HepG2 (cell line): ENCODE results near the gene AKAP6. TPM values are rescaled to one million over a fixed set of nuclear protein-coding genes. Genes with fewer than 3 reads are reported as not detected.
A peak's percentile ranks its signal among the peaks of the same experiment; 100 is the strongest.

Source experiments
- ATAC-seq: fragments of 200-7000 bp; cut with Tn5 transposase; 3 replicates; pipeline ENCODE4 v1.9.1; 2020; ENCODE audit warnings: mild to moderate bottlenecking, moderate library complexity
- BruUV-seq: library from RNA; stranded (reverse); fragments of 400-500 nt; replicated peaks from 2 replicates; lab custom pipeline; 2021; lab: Mats Ljungman, UMichigan
- CTCF ChIA-PET: fragments of 300-600 bp; formaldehyde crosslinking; extraction: SDS; loops from one replicate; lab custom pipeline; 2021; ENCODE audit warnings: low total read pairs, inconsistent platforms, low intra/inter-chr PET ratio; lab: Yijun Ruan, JAX
- POLR2A ChIA-PET: fragments of 350-600 bp; sonication (Branson Sonifier 250); formaldehyde crosslinking; loops from one replicate; lab custom pipeline; 2020; ENCODE audit warnings: antibody characterized with exemption, inconsistent platforms; lab: Yijun Ruan, JAX
- DNase-seq: peaks from one replicate; pipeline ENCODE4 v3.0.0-alpha.2; 2015; ENCODE audit warnings: low spot score
- FAIRE-seq: peaks from 3 replicates; lab custom pipeline; 2011; peaks lifted over from hg19 to GRCh38; lab: Jason Lieb, UNC
- H2AFZ ChIP-seq: one replicate; pipeline ENCODE4 v1.6.1; 2011; ENCODE audit warnings: low read length, inconsistent platforms
- H3K27ac ChIP-seq: fragments of 300-600 bp; 3 replicates; pipeline ENCODE4 v1.8.0; 2011; ENCODE audit warnings: mixed run types, mild to moderate bottlenecking, mixed read lengths, low read length, inconsistent platforms; ENCODE audit not compliant: insufficient read depth; ENCODE audit errors: extremely low read length
- H3K27me3 ChIP-seq, 2 experiments: fragments of 200-600 bp in 1 of 2; 2 replicates in 1 of 2; 3 replicates in 1 of 2; pipeline versions ENCODE4 v1.6.0 to v1.8.0; 2011; ENCODE audit warnings: low read length in 2 of 2, mild to moderate bottlenecking in 2 of 2, moderate library complexity in 2 of 2, inconsistent platforms in 1 of 2; ENCODE audit not compliant: insufficient read depth in 2 of 2, control insufficient read depth in 1 of 2
- H3K36me3 ChIP-seq, 2 experiments: fragments of 200-600 bp in 1 of 2; replicated peaks in 1 of 2; 2 replicates in 1 of 2; 3 replicates in 1 of 2; pipeline versions ENCODE4 v1.5.1 to v1.8.0; 2011; ENCODE audit warnings: low read length in 2 of 2, inconsistent platforms in 1 of 2; ENCODE audit not compliant: insufficient read depth in 2 of 2, control insufficient read depth in 1 of 2
- H3K4me1 ChIP-seq: 2 replicates; pipeline ENCODE4 v1.5.1; 2012; ENCODE audit warnings: low read length, inconsistent platforms; ENCODE audit not compliant: insufficient read depth
- H3K4me2 ChIP-seq: 2 replicates; pipeline ENCODE4 v1.6.0; 2011; ENCODE audit warnings: low read depth, low read length, inconsistent platforms
- H3K4me3 ChIP-seq, 3 experiments: fragments of 200-600 bp in 1 of 3; sonication (generic), shearing (Covaris generic) in 1 of 3; replicated peaks in 1 of 3; 2 replicates each; pipeline ENCODE4 v1.5.1; 2011 to 2016; ENCODE audit warnings: low read length in 3 of 3, inconsistent platforms in 2 of 3, low read depth in 2 of 3, mild to moderate bottlenecking in 2 of 3, control low read depth in 1 of 3, mixed read lengths in 1 of 3; ENCODE audit not compliant: insufficient read depth in 1 of 3
- H3K79me2 ChIP-seq: one replicate; pipeline ENCODE4 v1.6.1; 2011; ENCODE audit warnings: low read length, inconsistent platforms; ENCODE audit not compliant: insufficient read depth
- H3K9ac ChIP-seq: 2 replicates; pipeline ENCODE4 v1.6.0; 2011; ENCODE audit warnings: mild to moderate bottlenecking, low read depth, low read length, inconsistent platforms; ENCODE audit not compliant: insufficient read depth
- H3K9me3 ChIP-seq: 2 replicates; pipeline ENCODE4 v1.5.1; 2012; ENCODE audit warnings: mild to moderate bottlenecking, low read length
- H4K20me1 ChIP-seq: 2 replicates; pipeline ENCODE4 v1.6.0; 2011; ENCODE audit warnings: inconsistent platforms, mild to moderate bottlenecking, low read length, moderate library complexity; ENCODE audit not compliant: insufficient read depth
- HNRNPLL ChIP-seq: fragments of 200-400 bp; formaldehyde crosslinking; IDR thresholded peaks from 2 replicates; pipeline ENCODE4 v1.6.1; 2017; ENCODE audit warnings: mild to moderate bottlenecking, low read depth, low read length; ENCODE audit not compliant: poor library complexity, severe bottlenecking
- KLF12 ChIP-seq: sonication (generic); formaldehyde crosslinking; IDR thresholded peaks from 2 replicates; pipeline ENCODE4 v1.4.0; 2020; ENCODE audit warnings: missing genetic modification reagents, borderline replicate concordance
- MEF2D ChIP-seq: sonication (generic); formaldehyde crosslinking; IDR thresholded peaks from 2 replicates; pipeline ENCODE4 v1.5.1; 2020; ENCODE audit warnings: mild to moderate bottlenecking, missing genetic modification reagents
- MIER2 ChIP-seq: IDR thresholded peaks from 2 replicates; pipeline ENCODE4 v1.6.1; 2016; ENCODE audit warnings: missing biosample characterization, missing genetic modification reagents
- TP53 ChIP-seq: sonication (generic); formaldehyde crosslinking; conservative IDR thresholded peaks from 2 replicates; pipeline ENCODE4 v1.4.0; 2020; ENCODE audit warnings: missing genetic modification reagents
- ZBTB14 ChIP-seq: sonication (generic); formaldehyde crosslinking; IDR thresholded peaks from 2 replicates; pipeline ENCODE4 v1.4.0; 2020; ENCODE audit warnings: missing genetic modification reagents
- ZFP36L2 ChIP-seq: sonication (generic); formaldehyde crosslinking; IDR thresholded peaks from 2 replicates; pipeline ENCODE4 v1.4.0; 2020; ENCODE audit warnings: missing genetic modification reagents
- ZFY ChIP-seq: sonication (generic); formaldehyde crosslinking; IDR thresholded peaks from 2 replicates; pipeline ENCODE4 v1.4.0; 2020; ENCODE audit warnings: missing genetic modification reagents
- ZNF207 ChIP-seq: fragments of 450-650 bp; IDR thresholded peaks from 2 replicates; pipeline ENCODE4 v1.6.1; 2016; ENCODE audit warnings: antibody characterized with exemption, borderline replicate concordance
- ZNF546 ChIP-seq: sonication (generic); formaldehyde crosslinking; conservative IDR thresholded peaks from 2 replicates; pipeline ENCODE4 v1.8.1; 2023; ENCODE audit warnings: mild to moderate bottlenecking, missing genetic modification reagents
- ZNF672 ChIP-seq: sonication (generic); formaldehyde crosslinking; IDR thresholded peaks from 2 replicates; pipeline ENCODE4 v1.8.1; 2022; ENCODE audit warnings: missing genetic modification reagents
- ZNF782 ChIP-seq: sonication (generic); formaldehyde crosslinking; IDR thresholded peaks from 2 replicates; pipeline ENCODE4 v1.4.0; 2020; ENCODE audit warnings: missing genetic modification reagents, mild to moderate bottlenecking, borderline replicate concordance
- ZNF816 ChIP-seq: sonication (generic); formaldehyde crosslinking; IDR thresholded peaks from 2 replicates; pipeline ENCODE4 v1.8.0; 2022; ENCODE audit warnings: missing genetic modification reagents, mild to moderate bottlenecking, borderline replicate concordance
- WGBS: methylation state at CpG from one replicate; pipeline ENCODE4 v1.1.6; 2017; ENCODE audit warnings: low lambda C conversion rate; 5-methylcytosine and 5-hydroxymethylcytosine counted together
- in situ Hi-C: cut with HindIII; loops from 2 replicates; pipeline ENCODE4 v1.10.0; 2017; ENCODE audit warnings: low pct_unique_long_range_greater_than_20kb; ENCODE audit not compliant: extremely low pct_ligation_motif_present
- intact Hi-C: fragments of 100-400 bp; cut with micrococcal nuclease; formaldehyde crosslinking; loops from one replicate; pipeline ENCODE4 v1.10.0; 2022; ENCODE audit not compliant: unreplicated experiment
- polyA plus RNA-seq, 8 experiments: library from polyadenylated mRNA; depleted of rRNA in 3 of 8; stranded (reverse) in 7 of 8; unstranded in 1 of 8; fragments of >200 nt; fragmentation: Illumina TruSeq in 4 of 8; extraction: Trizol in 4 of 8; gene quantifications; 2 replicates each; pipeline versions ENCODE4 v1.2.1 to v1.2.3, GENCODE V29; 2011 to 2016; ENCODE audit warnings: low read depth in 4 of 8, missing spikeins in 1 of 8, mixed read lengths in 1 of 8; ENCODE audit not compliant: insufficient read depth in 1 of 8
- total RNA-seq, 5 experiments: library from RNA; depleted of rRNA; stranded (reverse); fragments of >200 nt; fragmentation: Illumina TruSeq; extraction: Trizol; gene quantifications; 2 replicates each; pipeline ENCODE4 v1.2.3, GENCODE V29; 2016; ENCODE audit warnings: low read depth in 1 of 5
- TF ChIP-seq, protein P1 (sequence below): sonication (generic); formaldehyde crosslinking; conservative IDR thresholded peaks from 2 replicates; pipeline ENCODE4 v1.8.0; 2022; ENCODE audit warnings: missing genetic modification reagents
- TF ChIP-seq, protein P2 (sequence below): IDR thresholded peaks from 2 replicates; pipeline ENCODE4 v1.6.1; 2012; ENCODE audit warnings: low read depth, low read length, improper control_type of control experiment

AKAP6 gene
- total and polyA plus RNA-seq, 2 of the 13 experiments (the other 11 are each of a cell fraction or from before 2014, with no cell fraction given) = 1.4 TPM

- no TSS peak for BruUV-seq
- no peaks in the 10 kb centered on the region for H3K27me3 ChIP-seq
- intact Hi-C loops = no loop called here
- POLR2A ChIA-PET = no interaction called here
- no peaks in the 10 kb centered on the region for H3K79me2 ChIP-seq
- no peak for TF ChIP-seq ZFP36L2
- TF ChIP-seq ZNF207 = no peak
- no peak for TF ChIP-seq ZNF546
- no peak for TF ChIP-seq ZBTB14 (CRISPR knock-in tag)
- TF ChIP-seq ZNF782 (CRISPR knock-in tag) = no peak
- no peak for TF ChIP-seq MEF2D
- TF ChIP-seq ZNF816 (CRISPR knock-in tag) = no peak
- TF ChIP-seq, all 625 proteins: peak for 0
- CTCF ChIA-PET = no interaction called here
- DNase-seq (no peak), FAIRE-seq (no peak), ATAC-seq (no peak)
- 7% methylated on average over 2 of the region's 2 CpGs for WGBS
- Histone ChIP-seq H3K4me2 (no peak overlapping the region), H3K4me1 (peaks cover 6% of the 10 kb centered on the region; the same call in 1 of the 2 replicates), H2AFZ (no peak overlapping the region), H3K9ac (no peak overlapping the region), H4K20me1 (no peaks in the 10 kb centered on the region), H3K9me3 (no peaks in the 10 kb centered on the region), H3K36me3 (no peaks in the 10 kb centered on the region), H3K4me3 (no peak overlapping the region), H3K27ac (no peak overlapping the region)
- in situ Hi-C loops = no loop called here
Observed at GRCh38 chr14:32342847-32343194, 13.7 kb downstream of the AKAP6 start.

GRCh38 chr14:32343926-32344430, 14.9 kb downstream of the AKAP6 start:
- in situ Hi-C loops = no loop called here
- Histone ChIP-seq H3K4me1 (peaks cover 6% of the 10 kb centered on the region; the same call in 1 of the 2 replicates), H3K4me2 (no peak overlapping the region), H3K9me3 (no peaks in the 10 kb centered on the region), H2AFZ (no peak overlapping the region), H4K20me1 (no peaks in the 10 kb centered on the region), H3K27ac (no peak overlapping the region), H3K9ac (no peak overlapping the region), H3K4me3 (no peak overlapping the region), H3K36me3 (no peaks in the 10 kb centered on the region), H3K79me2 (no peaks in the 10 kb centered on the region), H3K27me3 (no peaks in the 10 kb centered on the region)
- no peak for ATAC-seq
- 83% methylated on average over 2 of the region's 2 CpGs for WGBS
- TF ChIP-seq ZNF672 (CRISPR knock-in tag) (no peak), HNRNPLL (no peak), TP53 (CRISPR knock-in tag) (no peak), KLF12 (CRISPR knock-in tag) (peak; percentile 29; the same call in 1 of the 2 replicates), MIER2 (CRISPR knock-in tag) (peak; percentile 45; the same call in 1 of the 2 replicates), ZFY (CRISPR knock-in tag) (no peak)
- TF ChIP-seq, protein P1, sequence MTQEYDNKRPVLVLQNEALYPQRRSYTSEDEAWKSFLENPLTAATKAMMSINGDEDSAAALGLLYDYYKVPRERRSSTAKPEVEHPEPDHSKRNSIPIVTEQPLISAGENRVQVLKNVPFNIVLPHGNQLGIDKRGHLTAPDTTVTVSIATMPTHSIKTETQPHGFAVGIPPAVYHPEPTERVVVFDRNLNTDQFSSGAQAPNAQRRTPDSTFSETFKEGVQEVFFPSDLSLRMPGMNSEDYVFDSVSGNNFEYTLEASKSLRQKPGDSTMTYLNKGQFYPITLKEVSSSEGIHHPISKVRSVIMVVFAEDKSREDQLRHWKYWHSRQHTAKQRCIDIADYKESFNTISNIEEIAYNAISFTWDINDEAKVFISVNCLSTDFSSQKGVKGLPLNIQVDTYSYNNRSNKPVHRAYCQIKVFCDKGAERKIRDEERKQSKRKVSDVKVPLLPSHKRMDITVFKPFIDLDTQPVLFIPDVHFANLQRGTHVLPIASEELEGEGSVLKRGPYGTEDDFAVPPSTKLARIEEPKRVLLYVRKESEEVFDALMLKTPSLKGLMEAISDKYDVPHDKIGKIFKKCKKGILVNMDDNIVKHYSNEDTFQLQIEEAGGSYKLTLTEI (CRISPR knock-in tag) = no peak
- TF ChIP-seq, protein P2, sequence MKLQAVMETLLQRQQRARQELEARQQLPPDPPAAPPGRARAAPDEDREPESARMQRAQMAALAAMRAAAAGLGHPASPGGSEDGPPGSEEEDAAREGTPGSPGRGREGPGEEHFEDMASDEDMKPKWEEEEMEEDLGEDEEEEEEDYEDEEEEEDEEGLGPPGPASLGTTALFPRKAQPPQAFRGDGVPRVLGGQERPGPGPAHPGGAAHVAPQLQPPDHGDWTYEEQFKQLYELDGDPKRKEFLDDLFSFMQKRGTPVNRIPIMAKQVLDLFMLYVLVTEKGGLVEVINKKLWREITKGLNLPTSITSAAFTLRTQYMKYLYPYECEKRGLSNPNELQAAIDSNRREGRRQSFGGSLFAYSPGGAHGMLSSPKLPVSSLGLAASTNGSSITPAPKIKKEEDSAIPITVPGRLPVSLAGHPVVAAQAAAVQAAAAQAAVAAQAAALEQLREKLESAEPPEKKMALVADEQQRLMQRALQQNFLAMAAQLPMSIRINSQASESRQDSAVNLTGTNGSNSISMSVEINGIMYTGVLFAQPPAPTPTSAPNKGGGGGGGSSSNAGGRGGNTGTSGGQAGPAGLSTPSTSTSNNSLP = no peak
- ChIA-PET CTCF (no interaction called here), POLR2A (interaction anchor here (0.7 kb wide), 1 partner anchor 1530 kb away, joined by 4 read pairs; no protein-coding TSS in a partner anchor)
- BruUV-seq = no TSS peak
- no peak for DNase-seq
- FAIRE-seq = no peak
- intact Hi-C loops = no loop called here
